SK-N-MC (cell line): ENCODE measurements around the gene AFAP1.

Experiments
- EZH2 ChIP-seq: fragments of 200-600 bp; sonication (generic); IDR thresholded peaks from one replicate; pipeline ENCODE4 v1.6.1; 2017; ENCODE audit warnings: antibody characterized with exemption
- FOXP2 ChIP-seq: optimal IDR thresholded peaks from 2 replicates; pipeline ENCODE3; 2011; ENCODE audit warnings: mild to moderate bottlenecking, moderate library complexity; ENCODE audit not compliant: insufficient read depth; ENCODE audit errors: extremely low read length, control extremely low read depth
- POLR2AphosphoS5 ChIP-seq: IDR thresholded peaks from 2 replicates; pipeline ENCODE4 v1.6.1; 2012; ENCODE audit warnings: mild to moderate bottlenecking, low read depth, low read length, borderline replicate concordance

DNA sequence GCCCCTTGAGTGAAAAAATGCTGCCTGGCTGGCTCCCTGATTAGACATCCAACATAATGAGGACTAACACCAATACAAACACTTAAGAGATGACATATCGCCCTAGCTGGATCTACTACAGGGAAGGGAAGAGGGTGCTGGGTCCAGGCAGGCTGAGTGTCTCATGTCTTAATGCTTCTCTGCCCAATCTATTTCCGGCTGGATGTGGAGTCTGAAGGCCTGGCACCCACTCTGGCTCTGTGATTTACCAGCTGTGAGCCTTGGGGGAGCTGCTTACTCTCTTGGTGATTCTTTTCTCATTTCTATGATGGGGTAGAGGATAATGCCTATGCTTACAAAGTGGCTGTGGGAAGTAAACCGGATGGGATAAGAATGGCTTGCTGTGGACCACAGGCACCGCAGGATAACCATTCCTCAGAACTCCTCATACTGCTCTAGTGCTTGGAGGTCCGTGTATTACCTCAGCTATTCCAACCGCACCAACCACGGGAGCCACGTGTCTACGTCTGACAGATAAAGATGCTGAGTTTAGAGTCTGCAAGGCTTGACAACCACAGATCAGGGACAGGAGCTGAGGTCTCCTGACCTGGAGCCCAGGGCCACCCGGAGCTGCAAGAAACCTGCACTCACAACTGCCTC is 161.7 kb downstream of the AFAP1 start:
- no peak for TF ChIP-seq EZH2
- TF ChIP-seq POLR2AphosphoS5, result no peak
- TF ChIP-seq FOXP2, result no peak
